BJ (cell line): ENCODE data around the gene ADAT3. TPM values are rescaled to one million over a fixed set of nuclear protein-coding genes. Genes with fewer than 3 reads are reported as not detected.
"Not testable (repeated sequence)": the region's sequence is repeated elsewhere in the genome, so short reads cannot be mapped to it uniquely, and the experiment has no call there.

ENCODE experiments used
- CTCF ChIA-PET: fragments of 350-600 bp; formaldehyde crosslinking; extraction: SDS; loops from one replicate; lab custom pipeline; 2021; ENCODE audit warnings: antibody characterized with exemption, inconsistent platforms; lab: Yijun Ruan, JAX
- POLR2A ChIA-PET: fragments of 300-600 bp; sonication (Branson Sonifier 250); formaldehyde crosslinking; extraction: SDS; loops from one replicate; lab custom pipeline; 2021; ENCODE audit warnings: antibody characterized with exemption; lab: Charles Lee
- DNase-seq: peaks from one replicate; pipeline ENCODE4 v3.0.0-alpha.2; 2011; ENCODE audit warnings: low read depth
- H3K27me3 ChIP-seq: 2 replicates; pipeline ENCODE4 v1.6.0; 2011; ENCODE audit warnings: low read length; ENCODE audit not compliant: control insufficient read depth, insufficient read depth
- H3K36me3 ChIP-seq: 2 replicates; pipeline ENCODE4 v1.5.1; 2011; ENCODE audit warnings: low read length; ENCODE audit not compliant: control insufficient read depth, insufficient read depth
- H3K4me3 ChIP-seq: 2 replicates; pipeline ENCODE4 v1.5.1; 2011; ENCODE audit warnings: low read depth, mild to moderate bottlenecking, control low read depth, low read length
- CTCF ChIP-seq: IDR thresholded peaks from 2 replicates; pipeline ENCODE4 v1.5.1; 2011; ENCODE audit warnings: low read depth, mild to moderate bottlenecking, control low read depth, inconsistent platforms, low read length, moderate library complexity; ENCODE audit not compliant: insufficient read depth
- polyA plus RNA-seq: library from polyadenylated mRNA; depleted of rRNA; stranded (reverse); fragments of >200 nt; gene quantifications from 2 replicates; pipeline ENCODE4 v1.2.3, GENCODE V29; 2011

ADAT3 gene
- polyA plus RNA-seq, 1 experiment: 0.64 TPM

GRCh38 chr19:1879982-1880381, 25.2 kb upstream of the ADAT3 start:
- CTCF ChIA-PET: not testable (repeated sequence)

GRCh38 chr19:1880611-1881392, 24.4 kb upstream of the ADAT3 start:
- DNase-seq: no peak
- Histone ChIP-seq H3K36me3 (peaks cover 5% of the 10 kb centered on the region; the same call in 1 of the 2 replicates), H3K4me3 (no peak overlapping the region), H3K27me3 (no peaks in the 10 kb centered on the region)
- ChIA-PET CTCF (no interaction called here), POLR2A (no interaction called here)
- no peak for TF ChIP-seq CTCF

More at GRCh38 chr19:1879982-1880381, 25.2 kb upstream of the ADAT3 start:
- POLR2A ChIA-PET, H3K36me3 ChIP-seq, H3K4me3 ChIP-seq, DNase-seq, H3K27me3 ChIP-seq: not testable (repeated sequence)

- H3K36me3 ChIP-seq, POLR2A ChIA-PET, H3K4me3 ChIP-seq, DNase-seq, CTCF ChIA-PET, H3K27me3 ChIP-seq: not testable (repeated sequence)
These were observed 23.7 kb upstream of the ADAT3 start for GRCh38 chr19:1881393-1882088.

GRCh38 chr19:1882089-1882785, 23.0 kb upstream of the ADAT3 start:
- peaks cover 5% of the 10 kb centered on the region; the same call in 1 of the 2 replicates for H3K36me3 ChIP-seq
- TF ChIP-seq CTCF: no peak
- CTCF ChIA-PET: no interaction called here
- no peaks in the 10 kb centered on the region for H3K27me3 ChIP-seq
- no peak for DNase-seq
- POLR2A ChIA-PET: no interaction called here
- no peak overlapping the region for H3K4me3 ChIP-seq

- Histone ChIP-seq H3K4me3 (no peak overlapping the region), H3K36me3 (peaks cover 5% of the 10 kb centered on the region; the same call in 1 of the 2 replicates), H3K27me3 (no peaks in the 10 kb centered on the region)
- DNase-seq: no peak
- ChIA-PET POLR2A (no interaction called here), CTCF (no interaction called here)
- TF ChIP-seq CTCF: no peak
These were observed 22.2 kb upstream of the ADAT3 start for GRCh38 chr19:1882786-1883692.
